A549 (cell line): ENCODE measurements around the gene ARFGEF3. TPM values are rescaled to one million over a fixed set of nuclear protein-coding genes. Genes with fewer than 3 reads are reported as not detected.

ENCODE experiments used
- ATAC-seq, 2 experiments: fragments of 200-7000 bp in 1 of 2; fragments of >200 bp in 1 of 2; cut with Nextera tagmentation in 1 of 2; cut with Tn5 transposase in 1 of 2; 3 replicates each; pipeline versions ENCODE4 v1.8.0 to v1.9.1; 2018 to 2020; ENCODE audit warnings: mild to moderate bottlenecking in 1 of 2, moderate library complexity in 1 of 2
- CTCF ChIA-PET: fragments of 300-600 bp; sonication (Branson Sonifier 250); formaldehyde crosslinking; extraction: SDS; loops from one replicate; lab custom pipeline; 2021; ENCODE audit warnings: antibody characterized with exemption, inconsistent platforms; lab: Yijun Ruan, JAX
- POLR2A ChIA-PET: fragments of 350-600 bp; formaldehyde crosslinking; extraction: SDS; loops from one replicate; lab custom pipeline; 2021; ENCODE audit warnings: antibody characterized with exemption, inconsistent platforms; lab: Yijun Ruan, JAX
- DNase-seq, 2 experiments: peaks; one replicate each; pipeline versions ENCODE4 v3.0.0 to v3.0.0-alpha.2; 2011 to 2016; ENCODE audit warnings: low read depth in 1 of 2, low spot score in 1 of 2
- FAIRE-seq: peaks from 2 replicates; lab custom pipeline; 2011; peaks lifted over from hg19 to GRCh38; lab: Jason Lieb, UNC
- H3K27ac ChIP-seq, 2 experiments: fragments of >200 bp; sonication (Bioruptor Twin); formaldehyde crosslinking; 3 replicates each; pipeline ENCODE4 v1.5.1; 2016 to 2017
- H3K4me1 ChIP-seq: fragments of >200 bp; sonication (Bioruptor Twin); formaldehyde crosslinking; 3 replicates; pipeline ENCODE4 v1.6.1; 2016
- H3K4me2 ChIP-seq: fragments of >200 bp; sonication (Bioruptor Twin); formaldehyde crosslinking; 3 replicates; pipeline ENCODE4 v1.6.1; 2016
- H3K4me3 ChIP-seq: fragments of >200 bp; sonication (Bioruptor Twin); formaldehyde crosslinking; 3 replicates; pipeline ENCODE4 v1.5.1; 2016
- H3K9me3 ChIP-seq: fragments of >200 bp; sonication (Bioruptor Twin); formaldehyde crosslinking; 3 replicates; pipeline ENCODE4 v1.6.1; 2016
- CBX2 ChIP-seq: fragments of 200-600 bp; sonication (generic); IDR thresholded peaks from 2 replicates; pipeline ENCODE4 v1.6.1; 2016; ENCODE audit warnings: low read depth, mild to moderate bottlenecking, borderline replicate concordance
- CEBPB ChIP-seq, 2 experiments: fragments of >200 bp in 1 of 2; sonication (Bioruptor Twin) in 1 of 2; formaldehyde crosslinking in 1 of 2; IDR thresholded peaks; 2 replicates each; pipeline ENCODE4 v1.6.1; 2012 to 2016
- CHD4 ChIP-seq: fragments of 200-600 bp; sonication (generic); IDR thresholded peaks from 2 replicates; pipeline ENCODE4 v1.6.1; 2016; ENCODE audit warnings: antibody characterized with exemption, mild to moderate bottlenecking, borderline replicate concordance
- EHF ChIP-seq: fragments of 250-450 bp; sonication (Bioruptor Pico); IDR thresholded peaks from 2 replicates; pipeline ENCODE4 v1.5.0; 2020; ENCODE audit warnings: mild to moderate bottlenecking
- EHMT2 ChIP-seq: fragments of 200-600 bp; sonication (generic); IDR thresholded peaks from 2 replicates; pipeline ENCODE4 v1.6.1; 2016; ENCODE audit warnings: antibody characterized with exemption, low read depth, mild to moderate bottlenecking, moderate library complexity
- EP300 ChIP-seq, 2 experiments: fragments of >200 bp; sonication (Bioruptor Twin); formaldehyde crosslinking; IDR thresholded peaks; 2 replicates in 1 of 2; 3 replicates in 1 of 2; pipeline ENCODE4 v1.6.1; 2016 to 2017
- ESRRA ChIP-seq: fragments of 150-350 bp; IDR thresholded peaks from 2 replicates; pipeline ENCODE4 v1.6.1; 2014; ENCODE audit warnings: mild to moderate bottlenecking, low read length, borderline replicate concordance
- FOSB ChIP-seq: fragments of 250-450 bp; sonication (Bioruptor Pico); IDR thresholded peaks from 2 replicates; pipeline ENCODE4 v1.5.0; 2020; ENCODE audit warnings: mild to moderate bottlenecking, moderate library complexity
- GATA3 ChIP-seq: IDR thresholded peaks from 2 replicates; pipeline ENCODE4 v1.6.1; 2012; ENCODE audit warnings: borderline replicate concordance
- HEYL ChIP-seq: fragments of 250-450 bp; sonication (Bioruptor Pico); IDR thresholded peaks from 2 replicates; pipeline ENCODE4 v1.8.0; 2021; ENCODE audit warnings: mild to moderate bottlenecking, moderate library complexity
- KDM5A ChIP-seq: fragments of 200-600 bp; sonication (generic); IDR thresholded peaks from 2 replicates; pipeline ENCODE4 v1.6.1; 2016; ENCODE audit warnings: antibody characterized with exemption, mild to moderate bottlenecking
- MAFK ChIP-seq: fragments of 450-650 bp; IDR thresholded peaks from 2 replicates; pipeline ENCODE4 v1.6.1; 2014; ENCODE audit not compliant: partially characterized antibody
- MAZ ChIP-seq: fragments of 150-350 bp; IDR thresholded peaks from 2 replicates; pipeline ENCODE4 v1.6.1; 2014; ENCODE audit warnings: antibody characterized with exemption, low read depth, low read length, borderline replicate concordance
- NFE2L2 ChIP-seq: fragments of 150-350 bp; conservative IDR thresholded peaks from 2 replicates; pipeline ENCODE4 v1.6.1; 2014; ENCODE audit warnings: low read length
- POLR2A ChIP-seq: IDR thresholded peaks from 2 replicates; pipeline ENCODE4 v1.6.1; 2012; ENCODE audit warnings: mild to moderate bottlenecking, low read length
- RNF2 ChIP-seq: fragments of 200-600 bp; sonication (generic); IDR thresholded peaks from 2 replicates; pipeline ENCODE4 v1.6.1; 2016; ENCODE audit warnings: low read depth, mild to moderate bottlenecking, antibody characterized with exemption, moderate library complexity, borderline replicate concordance
- TFCP2L1 ChIP-seq: fragments of 250-450 bp; sonication (Bioruptor Pico); IDR thresholded peaks from 2 replicates; pipeline ENCODE4 v1.5.0; 2021; ENCODE audit warnings: mild to moderate bottlenecking
- ZFP36 ChIP-seq: fragments of 450-650 bp; IDR thresholded peaks from 2 replicates; pipeline ENCODE4 v1.6.1; 2014; ENCODE audit warnings: borderline replicate concordance; ENCODE audit not compliant: partially characterized antibody
- ZNF302 ChIP-seq: fragments of 250-450 bp; sonication (Bioruptor Pico); IDR thresholded peaks from 2 replicates; pipeline ENCODE4 v1.9.0; 2021; ENCODE audit warnings: inconsistent platforms, mild to moderate bottlenecking, moderate library complexity
- WGBS: methylation state at CpG from one replicate; pipeline ENCODE4 v1.1.6; 2017; ENCODE audit errors: missing lambda C conversion rate; 5-methylcytosine and 5-hydroxymethylcytosine counted together
- polyA plus RNA-seq, 4 experiments: library from polyadenylated mRNA; depleted of rRNA in 3 of 4; stranded (reverse); fragments of >200 nt; fragmentation: RNase III in 1 of 4; extraction: RNeasy Plus Mini Kit Qiagen cat#74134 plus additional on column Dnase treatment in 1 of 4; gene quantifications; 2 replicates in 3 of 4; 3 replicates in 1 of 4; pipeline ENCODE4 v1.2.3, GENCODE V29; 2011 to 2017
- TF ChIP-seq, protein P1 (sequence below): fragments of >200 bp; sonication (Bioruptor Twin); formaldehyde crosslinking; IDR thresholded peaks from 3 replicates; pipeline ENCODE4 v1.5.1; 2016
- TF ChIP-seq, protein P2 (sequence below): IDR thresholded peaks from 2 replicates; pipeline ENCODE4 v1.6.1; 2012
- TF ChIP-seq, protein P3 (sequence below): IDR thresholded peaks from 2 replicates; pipeline ENCODE4 v1.6.1; 2012
- TF ChIP-seq, protein P4 (sequence below): fragments of 250-450 bp; sonication (Bioruptor Pico); IDR thresholded peaks from 2 replicates; pipeline ENCODE4 v1.5.0; 2020; ENCODE audit warnings: low read depth, mild to moderate bottlenecking, moderate library complexity

ARFGEF3 gene
- polyA plus RNA-seq, 2 of the 4 experiments (the other 2 are of a cell fraction), result 0.15 to 0.83 TPM

DNA sequence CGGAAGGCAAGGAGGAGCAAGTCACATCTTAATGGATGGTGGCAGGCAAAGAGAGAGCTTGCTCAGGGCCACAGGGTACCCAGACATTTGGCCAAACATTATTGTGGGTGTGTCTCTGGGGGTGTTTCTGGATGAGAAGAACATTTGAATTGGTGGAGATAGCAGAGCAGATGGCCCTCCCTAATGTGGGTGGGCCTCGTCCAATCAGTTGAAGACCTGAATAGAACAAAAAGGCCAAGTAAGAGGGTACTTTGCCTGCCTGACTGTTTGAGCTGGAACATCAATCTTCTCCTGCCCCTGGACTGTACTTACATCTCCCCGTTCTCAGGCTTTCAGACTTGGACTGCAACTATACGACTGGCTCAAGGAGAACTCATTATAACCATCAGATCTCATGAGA lies 160.2 kb downstream of the ARFGEF3 start:
- no peak overlapping the region for H3K27ac ChIP-seq
- WGBS, result 92% methylated on average over 4 of the region's 4 CpGs
- ATAC-seq, result no peak
- H3K4me3 ChIP-seq, result no peak overlapping the region
- H3K4me1 ChIP-seq, result no peaks in the 10 kb centered on the region
- ChIA-PET CTCF (no interaction called here), POLR2A (no interaction called here)
- no peaks in the 10 kb centered on the region for H3K9me3 ChIP-seq
- no peak for DNase-seq
- no peak for FAIRE-seq
- no peak for TF ChIP-seq NFE2L2
- no peak for TF ChIP-seq POLR2A
- TF ChIP-seq, protein P1, sequence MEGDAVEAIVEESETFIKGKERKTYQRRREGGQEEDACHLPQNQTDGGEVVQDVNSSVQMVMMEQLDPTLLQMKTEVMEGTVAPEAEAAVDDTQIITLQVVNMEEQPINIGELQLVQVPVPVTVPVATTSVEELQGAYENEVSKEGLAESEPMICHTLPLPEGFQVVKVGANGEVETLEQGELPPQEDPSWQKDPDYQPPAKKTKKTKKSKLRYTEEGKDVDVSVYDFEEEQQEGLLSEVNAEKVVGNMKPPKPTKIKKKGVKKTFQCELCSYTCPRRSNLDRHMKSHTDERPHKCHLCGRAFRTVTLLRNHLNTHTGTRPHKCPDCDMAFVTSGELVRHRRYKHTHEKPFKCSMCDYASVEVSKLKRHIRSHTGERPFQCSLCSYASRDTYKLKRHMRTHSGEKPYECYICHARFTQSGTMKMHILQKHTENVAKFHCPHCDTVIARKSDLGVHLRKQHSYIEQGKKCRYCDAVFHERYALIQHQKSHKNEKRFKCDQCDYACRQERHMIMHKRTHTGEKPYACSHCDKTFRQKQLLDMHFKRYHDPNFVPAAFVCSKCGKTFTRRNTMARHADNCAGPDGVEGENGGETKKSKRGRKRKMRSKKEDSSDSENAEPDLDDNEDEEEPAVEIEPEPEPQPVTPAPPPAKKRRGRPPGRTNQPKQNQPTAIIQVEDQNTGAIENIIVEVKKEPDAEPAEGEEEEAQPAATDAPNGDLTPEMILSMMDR, result no peak
- TF ChIP-seq GATA3, result no peak
- TF ChIP-seq, protein P2, sequence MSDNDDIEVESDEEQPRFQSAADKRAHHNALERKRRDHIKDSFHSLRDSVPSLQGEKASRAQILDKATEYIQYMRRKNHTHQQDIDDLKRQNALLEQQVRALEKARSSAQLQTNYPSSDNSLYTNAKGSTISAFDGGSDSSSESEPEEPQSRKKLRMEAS, result no peak
- TF ChIP-seq HEYL (CRISPR knock-in tag), result no peak
- no peak overlapping the region for H3K4me2 ChIP-seq

DNA sequence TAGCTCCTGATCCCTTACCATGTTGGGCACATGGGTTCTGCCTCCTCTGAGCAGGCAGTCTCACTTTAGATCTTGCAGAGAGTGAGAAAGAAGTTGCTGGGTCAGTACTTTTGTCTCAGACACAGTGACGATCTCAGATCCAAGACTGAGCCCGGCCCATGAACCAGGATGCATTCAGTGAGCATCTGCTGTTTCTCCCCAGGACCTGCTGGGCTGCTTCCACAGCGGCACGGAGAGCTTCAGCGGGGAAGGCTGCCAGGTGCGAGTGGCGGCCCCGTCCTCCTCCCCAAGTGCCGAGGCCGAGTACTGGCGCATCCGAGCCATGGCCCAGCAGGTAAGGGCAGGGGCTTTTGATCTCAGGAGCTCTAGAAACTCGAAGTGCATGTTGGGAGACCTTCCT lies 162.1 kb downstream of the ARFGEF3 start:
- no peaks in the 10 kb centered on the region for H3K4me1 ChIP-seq
- no peak overlapping the region for H3K4me2 ChIP-seq
- H3K27ac ChIP-seq, result no peak overlapping the region
- no peak overlapping the region for H3K4me3 ChIP-seq
- no peak for TF ChIP-seq ZNF302 (CRISPR knock-in tag)
- 85% methylated on average over 11 of the region's 13 CpGs for WGBS
- no peak for DNase-seq
- POLR2A ChIA-PET, result no interaction called here
- CTCF ChIA-PET, result no interaction called here
- FAIRE-seq, result no peak
- H3K9me3 ChIP-seq, result no peaks in the 10 kb centered on the region
- ATAC-seq, result no peak

DNA sequence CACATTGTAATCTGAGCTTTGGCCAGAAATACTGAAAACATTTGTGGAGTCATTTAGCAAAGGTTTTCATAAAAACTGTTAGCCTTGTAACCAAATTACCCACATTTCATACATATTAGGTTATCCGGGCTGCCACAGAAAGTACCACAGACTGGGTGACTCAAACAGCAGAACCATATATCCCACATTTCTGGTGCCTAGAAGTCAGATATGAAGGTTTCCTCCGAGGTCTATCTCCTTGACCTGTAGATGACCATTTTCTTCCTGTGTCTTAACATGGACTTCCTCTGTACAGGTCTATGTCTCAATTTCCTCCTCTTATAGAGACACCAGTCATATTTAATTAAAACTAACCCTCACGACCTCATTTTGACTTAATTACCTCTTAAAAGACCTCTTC lies 166.5 kb downstream of the ARFGEF3 start:
- CTCF ChIA-PET, result no interaction called here
- DNase-seq, result no peak
- ATAC-seq, result no peak
- Histone ChIP-seq H3K9me3 (no peaks in the 10 kb centered on the region), H3K4me3 (no peak overlapping the region), H3K27ac (no peak overlapping the region), H3K4me1 (no peaks in the 10 kb centered on the region)
- POLR2A ChIA-PET, result no interaction called here
- WGBS, result 45% methylated on average over 3 of the region's 3 CpGs
- FAIRE-seq, result no peak
- TF ChIP-seq MAZ (no peak), FOSB (CRISPR knock-in tag) (no peak)
- TF ChIP-seq, protein P3, sequence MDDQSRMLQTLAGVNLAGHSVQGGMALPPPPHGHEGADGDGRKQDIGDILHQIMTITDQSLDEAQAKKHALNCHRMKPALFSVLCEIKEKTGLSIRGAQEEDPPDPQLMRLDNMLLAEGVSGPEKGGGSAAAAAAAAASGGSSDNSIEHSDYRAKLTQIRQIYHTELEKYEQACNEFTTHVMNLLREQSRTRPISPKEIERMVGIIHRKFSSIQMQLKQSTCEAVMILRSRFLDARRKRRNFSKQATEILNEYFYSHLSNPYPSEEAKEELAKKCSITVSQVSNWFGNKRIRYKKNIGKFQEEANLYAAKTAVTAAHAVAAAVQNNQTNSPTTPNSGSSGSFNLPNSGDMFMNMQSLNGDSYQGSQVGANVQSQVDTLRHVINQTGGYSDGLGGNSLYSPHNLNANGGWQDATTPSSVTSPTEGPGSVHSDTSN, result no peak
- TF ChIP-seq, all 56 proteins: peak for 0
- H3K4me2 ChIP-seq, result no peak overlapping the region

DNA sequence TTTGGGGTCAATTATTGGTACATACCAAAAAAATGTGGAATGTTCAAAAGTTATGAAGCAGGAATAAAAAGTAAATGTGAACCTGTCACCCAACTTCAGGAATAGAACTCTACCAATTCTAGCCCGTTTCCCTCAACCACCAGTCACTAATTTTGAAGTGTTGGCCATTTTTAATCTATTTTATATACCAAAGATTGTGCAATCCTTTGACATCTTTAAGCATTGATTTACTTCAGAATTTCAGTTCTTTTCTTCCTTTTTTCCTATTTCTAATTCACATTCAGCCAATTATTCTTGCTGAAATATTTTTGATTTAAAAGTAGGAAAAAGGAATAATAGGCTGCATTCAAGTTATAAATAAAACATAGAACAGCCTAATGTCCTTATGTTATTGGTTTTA lies 169.0 kb downstream of the ARFGEF3 start:
- ATAC-seq, result no peak
- no peak for TF ChIP-seq EHMT2
- no peak for TF ChIP-seq KDM5A
- FAIRE-seq, result no peak
- 83% methylated on average over 1 of the region's 1 CpG for WGBS
- DNase-seq, result no peak
- no peak overlapping the region for H3K4me2 ChIP-seq
- H3K4me3 ChIP-seq, result no peak overlapping the region
- H3K27ac ChIP-seq, result no peak overlapping the region
- no peaks in the 10 kb centered on the region for H3K4me1 ChIP-seq
- CTCF ChIA-PET, result no interaction called here
- POLR2A ChIA-PET, result no interaction called here
- H3K9me3 ChIP-seq, result no peaks in the 10 kb centered on the region

DNA sequence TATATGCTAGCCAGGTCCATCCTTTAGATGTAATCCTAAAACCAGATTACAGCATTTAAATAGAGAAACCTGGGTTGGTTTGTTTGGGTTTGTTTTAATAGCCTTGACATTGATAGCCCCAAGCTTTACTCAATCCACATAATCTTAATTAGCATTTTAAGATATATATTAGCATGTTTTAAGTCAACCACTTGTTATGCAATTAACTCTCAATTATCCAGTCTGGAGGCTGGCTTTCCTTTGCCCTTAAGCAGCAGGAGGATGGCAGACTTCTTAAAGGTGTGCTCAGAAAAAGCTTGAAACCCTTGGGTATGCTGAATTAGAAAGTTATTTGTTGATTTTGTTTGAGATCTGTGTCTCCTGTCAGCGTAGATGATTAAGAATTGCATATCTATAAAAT lies 169.7 kb downstream of the ARFGEF3 start:
- no peak for FAIRE-seq
- Histone ChIP-seq H3K4me2 (no peak overlapping the region), H3K9me3 (no peaks in the 10 kb centered on the region), H3K27ac (no peak overlapping the region), H3K4me1 (no peaks in the 10 kb centered on the region), H3K4me3 (no peak overlapping the region)
- ChIA-PET POLR2A (no interaction called here), CTCF (no interaction called here)
- ATAC-seq, result no peak
- 55% methylated on average over 1 of the region's 1 CpG for WGBS
- no peak for DNase-seq
- TF ChIP-seq RNF2, result no peak
- no peak for TF ChIP-seq TFCP2L1
- no peak for TF ChIP-seq EHF (CRISPR knock-in tag)
- TF ChIP-seq CBX2, result no peak
- TF ChIP-seq EP300 (IDR thresholded peaks at IDR 0.05), result no peak
- TF ChIP-seq MAFK, result no peak
- no peak for TF ChIP-seq ESRRA
- no peak for TF ChIP-seq GATA3
- TF ChIP-seq MAZ, result no peak
- TF ChIP-seq ZFP36, result no peak
- TF ChIP-seq CEBPB (IDR thresholded peaks at IDR 0.05), result no peak
- no peak for TF ChIP-seq EHMT2
- TF ChIP-seq, protein P1, result no peak
- TF ChIP-seq, protein P4, sequence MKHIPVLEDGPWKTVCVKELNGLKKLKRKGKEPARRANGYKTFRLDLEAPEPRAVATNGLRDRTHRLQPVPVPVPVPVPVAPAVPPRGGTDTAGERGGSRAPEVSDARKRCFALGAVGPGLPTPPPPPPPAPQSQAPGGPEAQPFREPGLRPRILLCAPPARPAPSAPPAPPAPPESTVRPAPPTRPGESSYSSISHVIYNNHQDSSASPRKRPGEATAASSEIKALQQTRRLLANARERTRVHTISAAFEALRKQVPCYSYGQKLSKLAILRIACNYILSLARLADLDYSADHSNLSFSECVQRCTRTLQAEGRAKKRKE, result no peak
- no peak for TF ChIP-seq CHD4
